PC-9 (cell line): ENCODE results near the gene GOLGB1. TPM values are rescaled to one million over a fixed set of nuclear protein-coding genes. Genes with fewer than 3 reads are reported as not detected.

Experiments used
- BruUV-seq: library from RNA; stranded (reverse); fragments of 400-500 nt; replicated peaks from 2 replicates; lab custom pipeline; 2021; lab: Mats Ljungman, UMichigan
- CTCF ChIA-PET: fragments of 300-600 bp; sonication (Branson Sonifier 250); formaldehyde crosslinking; loops from one replicate; lab custom pipeline; 2022; ENCODE audit warnings: antibody characterized with exemption; lab: Charles Lee
- POLR2A ChIA-PET: fragments of 300-600 bp; sonication (Branson Sonifier 250); formaldehyde crosslinking; loops from one replicate; lab custom pipeline; 2022; ENCODE audit warnings: antibody characterized with exemption; ENCODE audit not compliant: unreplicated experiment; lab: Charles Lee
- DNase-seq, 2 experiments: peaks; one replicate each; pipeline versions ENCODE4 v3.0.0 to v3.0.0-alpha.2; 2015 to 2022; ENCODE audit warnings: mixed read lengths in 1 of 2
- H2AFZ ChIP-seq: fragments of 200-600 bp; sonication (generic); 2 replicates; pipeline ENCODE4 v1.8.1; 2017; ENCODE audit warnings: antibody characterized with exemption
- H3F3A ChIP-seq: fragments of 200-600 bp; sonication (generic); 2 replicates; pipeline ENCODE4 v1.8.1; 2017; ENCODE audit warnings: antibody characterized with exemption, mild to moderate bottlenecking, low read depth; ENCODE audit not compliant: insufficient read depth
- H3K27ac ChIP-seq: fragments of 200-600 bp; sonication (generic); 2 replicates; pipeline ENCODE4 v1.6.1; 2016; ENCODE audit warnings: mixed run types
- H3K27me3 ChIP-seq: fragments of 200-600 bp; sonication (generic); 2 replicates; pipeline ENCODE4 v1.6.1; 2016; ENCODE audit warnings: low read depth, mixed run types; ENCODE audit not compliant: insufficient read depth
- H3K36me3 ChIP-seq: fragments of 200-600 bp; sonication (generic); 2 replicates; pipeline ENCODE4 v1.6.1; 2016; ENCODE audit warnings: low read depth, mixed run types
- H3K4me1 ChIP-seq: fragments of 200-600 bp; sonication (generic); replicated peaks from 2 replicates; pipeline ENCODE4 v1.6.1; 2016; ENCODE audit warnings: mixed run types; ENCODE audit not compliant: insufficient read depth
- H3K4me2 ChIP-seq: fragments of 200-600 bp; sonication (generic); 2 replicates; pipeline ENCODE4 v1.6.1; 2017; ENCODE audit warnings: mixed run types
- H3K4me3 ChIP-seq: fragments of 200-600 bp; sonication (generic); 2 replicates; pipeline ENCODE4 v1.6.1; 2016; ENCODE audit warnings: mixed run types
- H3K79me2 ChIP-seq: fragments of 200-600 bp; sonication (generic); 2 replicates; pipeline ENCODE4 v1.6.1; 2017; ENCODE audit warnings: low read depth, mixed run types
- H3K9me2 ChIP-seq: fragments of 200-600 bp; sonication (generic); 2 replicates; pipeline ENCODE4 v1.8.1; 2017; ENCODE audit warnings: mild to moderate bottlenecking; ENCODE audit not compliant: insufficient read depth
- H3K9me3 ChIP-seq: fragments of 200-600 bp; sonication (generic); 2 replicates; pipeline ENCODE4 v1.8.1; 2016; ENCODE audit warnings: low read depth; ENCODE audit not compliant: insufficient read depth
- H4K20me1 ChIP-seq: fragments of 200-600 bp; sonication (generic); 2 replicates; pipeline ENCODE4 v1.8.1; 2017; ENCODE audit not compliant: insufficient read depth
- EZH2 ChIP-seq: fragments of 200-600 bp; sonication (generic); IDR thresholded peaks from 2 replicates; pipeline ENCODE4 v1.8.0; 2017; ENCODE audit warnings: antibody characterized with exemption, low read depth
- intact Hi-C: fragments of 100-400 bp; cut with micrococcal nuclease; formaldehyde crosslinking; loops from one replicate; pipeline ENCODE4 v1.10.0; 2022; ENCODE audit not compliant: unreplicated experiment
- total RNA-seq: library from RNA; stranded (reverse); gene quantifications from 2 replicates; pipeline ENCODE4 v1.2.3, GENCODE V29; 2021
- TF ChIP-seq, protein P1 (sequence below): fragments of 200-600 bp; sonication (generic); conservative IDR thresholded peaks from 2 replicates; pipeline ENCODE4 v1.6.1; 2017; ENCODE audit warnings: mixed run types, antibody characterized with exemption, mild to moderate bottlenecking, moderate library complexity

The GOLGB1 gene
- total RNA-seq, 1 experiment from 2014 or later, result 73.1 TPM

DNA sequence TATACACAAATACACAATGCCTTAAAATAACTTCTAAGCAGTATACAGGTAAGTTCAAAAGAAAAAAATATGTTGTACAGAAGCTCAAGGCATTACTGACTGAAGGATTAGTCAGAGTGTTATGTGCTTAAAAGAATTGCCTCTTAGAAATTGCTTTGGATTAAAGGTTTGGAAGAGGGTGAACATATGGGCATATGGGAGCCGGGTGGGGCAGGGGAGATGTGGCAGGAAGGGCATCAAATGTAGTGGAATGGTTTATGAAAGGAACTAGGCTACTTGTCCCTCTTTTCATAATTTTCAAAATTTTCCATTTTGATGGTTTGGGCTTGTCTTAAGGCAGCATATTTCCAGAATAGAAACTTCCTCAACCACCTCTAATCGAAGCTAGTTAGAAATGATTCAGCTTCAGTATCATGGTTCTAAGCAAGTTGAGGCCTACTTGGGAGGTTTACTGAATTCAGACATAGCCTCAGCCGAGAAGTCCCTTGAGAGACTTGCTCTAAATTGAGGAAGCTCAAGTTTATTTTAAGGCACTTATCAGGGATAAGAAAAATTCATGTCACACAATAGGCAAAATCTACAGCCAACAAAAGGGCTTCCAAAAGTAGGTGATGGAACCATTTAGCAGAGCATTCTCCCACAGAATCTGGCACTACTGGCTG lies 10.1 kb upstream of the GOLGB1 start:
- Histone ChIP-seq H3K79me2 (no peaks in the 10 kb centered on the region), H3K9me3 (no peaks in the 10 kb centered on the region), H2AFZ (no peak overlapping the region), H3K27me3 (no peaks in the 10 kb centered on the region), H4K20me1 (no peaks in the 10 kb centered on the region), H3K4me2 (no peak overlapping the region), H3K9me2 (no peaks in the 10 kb centered on the region), H3K4me3 (no peak overlapping the region), H3K4me1 (no peaks in the 10 kb centered on the region), H3F3A (no peaks in the 10 kb centered on the region), H3K36me3 (no peaks in the 10 kb centered on the region), H3K27ac (no peak overlapping the region)
- TF ChIP-seq EZH2, result no peak
- TF ChIP-seq, protein P1, sequence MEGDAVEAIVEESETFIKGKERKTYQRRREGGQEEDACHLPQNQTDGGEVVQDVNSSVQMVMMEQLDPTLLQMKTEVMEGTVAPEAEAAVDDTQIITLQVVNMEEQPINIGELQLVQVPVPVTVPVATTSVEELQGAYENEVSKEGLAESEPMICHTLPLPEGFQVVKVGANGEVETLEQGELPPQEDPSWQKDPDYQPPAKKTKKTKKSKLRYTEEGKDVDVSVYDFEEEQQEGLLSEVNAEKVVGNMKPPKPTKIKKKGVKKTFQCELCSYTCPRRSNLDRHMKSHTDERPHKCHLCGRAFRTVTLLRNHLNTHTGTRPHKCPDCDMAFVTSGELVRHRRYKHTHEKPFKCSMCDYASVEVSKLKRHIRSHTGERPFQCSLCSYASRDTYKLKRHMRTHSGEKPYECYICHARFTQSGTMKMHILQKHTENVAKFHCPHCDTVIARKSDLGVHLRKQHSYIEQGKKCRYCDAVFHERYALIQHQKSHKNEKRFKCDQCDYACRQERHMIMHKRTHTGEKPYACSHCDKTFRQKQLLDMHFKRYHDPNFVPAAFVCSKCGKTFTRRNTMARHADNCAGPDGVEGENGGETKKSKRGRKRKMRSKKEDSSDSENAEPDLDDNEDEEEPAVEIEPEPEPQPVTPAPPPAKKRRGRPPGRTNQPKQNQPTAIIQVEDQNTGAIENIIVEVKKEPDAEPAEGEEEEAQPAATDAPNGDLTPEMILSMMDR, result no peak
- no TSS peak for BruUV-seq
- ChIA-PET POLR2A (no interaction called here), CTCF (no interaction called here)
- intact Hi-C loops, result no loop called here
- no peak for DNase-seq

- intact Hi-C loops, result no loop called here
- TF ChIP-seq, protein P1, result no peak
- no peak for TF ChIP-seq EZH2
- DNase-seq, result no peak
- Histone ChIP-seq H3K4me3 (no peak overlapping the region), H3K4me2 (no peak overlapping the region), H3K9me2 (no peaks in the 10 kb centered on the region), H3K9me3 (no peaks in the 10 kb centered on the region), H3F3A (no peaks in the 10 kb centered on the region), H3K36me3 (no peaks in the 10 kb centered on the region), H3K27ac (no peak overlapping the region), H2AFZ (no peak overlapping the region), H3K4me1 (no peaks in the 10 kb centered on the region), H4K20me1 (no peaks in the 10 kb centered on the region), H3K27me3 (no peaks in the 10 kb centered on the region), H3K79me2 (no peaks in the 10 kb centered on the region)
- ChIA-PET POLR2A (no interaction called here), CTCF (no interaction called here)
- no TSS peak for BruUV-seq
Measured at GRCh38 chr3:121758727-121759450, 9.3 kb upstream of the GOLGB1 start.

GRCh38 chr3:121757812-121758545 lies 8.4 kb upstream of the GOLGB1 start:
- Histone ChIP-seq H3K79me2 (no peaks in the 10 kb centered on the region), H3K27ac (no peak overlapping the region), H3F3A (no peaks in the 10 kb centered on the region), H3K4me1 (no peaks in the 10 kb centered on the region), H3K4me3 (no peak overlapping the region), H3K36me3 (no peaks in the 10 kb centered on the region), H3K9me2 (no peaks in the 10 kb centered on the region), H2AFZ (no peak overlapping the region), H3K4me2 (no peak overlapping the region), H3K9me3 (no peaks in the 10 kb centered on the region), H3K27me3 (no peaks in the 10 kb centered on the region), H4K20me1 (no peaks in the 10 kb centered on the region)
- CTCF ChIA-PET, result interaction anchor here (0.6 kb wide), 1 partner anchor 211 kb away, joined by 5 read pairs; no protein-coding TSS in a partner anchor
- DNase-seq, result no peak
- POLR2A ChIA-PET, result no interaction called here
- TF ChIP-seq EZH2, result no peak
- TF ChIP-seq, protein P1, result no peak
- BruUV-seq, result no TSS peak
- intact Hi-C loops, result no loop called here
